EH (cell line): Measurements from ENCODE around the gene LCLAT1.

Source experiments
- DNase-seq: peaks from one replicate; pipeline ENCODE4 v3.0.0-alpha.2; 2015; ENCODE audit warnings: low read depth

The LCLAT1 gene

GRCh38 chr2:30516166-30516565 lies 69.1 kb downstream of the LCLAT1 start:
- DNase-seq = no peak

GRCh38 chr2:30519796-30520195 lies 72.8 kb downstream of the LCLAT1 start:
- DNase-seq = no peak

- DNase-seq = no peak
Measured at GRCh38 chr2:30522421-30522820, 75.4 kb downstream of the LCLAT1 start.

GRCh38 chr2:30527411-30527810 lies 80.4 kb downstream of the LCLAT1 start:
- peak; percentile 19 for DNase-seq

GRCh38 chr2:30527859-30528258 lies 80.8 kb downstream of the LCLAT1 start:
- peak; percentile 25 for DNase-seq

GRCh38 chr2:30530346-30530745 lies 83.3 kb downstream of the LCLAT1 start:
- no peak for DNase-seq

GRCh38 chr2:30541680-30542079 lies 94.6 kb downstream of the LCLAT1 start:
- DNase-seq = no peak

- DNase-seq = no peak
Measured at GRCh38 chr2:30545875-30546274, 98.8 kb downstream of the LCLAT1 start.

- no peak for DNase-seq
Measured at GRCh38 chr2:30548386-30548785, 101.3 kb downstream of the LCLAT1 start.

GRCh38 chr2:30549096-30549495 lies 102.0 kb downstream of the LCLAT1 start:
- no peak for DNase-seq

GRCh38 chr2:30559544-30560275 lies 112.7 kb downstream of the LCLAT1 start:
- DNase-seq = no peak

GRCh38 chr2:30561349-30561748 lies 114.3 kb downstream of the LCLAT1 start:
- DNase-seq = no peak

- peak; percentile 6 for DNase-seq
Measured at GRCh38 chr2:30565851-30566358, 118.9 kb downstream of the LCLAT1 start.

GRCh38 chr2:30566631-30567030 lies 119.6 kb downstream of the LCLAT1 start:
- no peak for DNase-seq

- no peak for DNase-seq
Measured at GRCh38 chr2:30567317-30567716, 120.3 kb downstream of the LCLAT1 start.

GRCh38 chr2:30569946-30570345 lies 122.9 kb downstream of the LCLAT1 start:
- DNase-seq = peak; percentile 23

GRCh38 chr2:30577151-30577550 lies 130.1 kb downstream of the LCLAT1 start:
- no peak for DNase-seq

GRCh38 chr2:30580391-30580790 lies 133.3 kb downstream of the LCLAT1 start:
- DNase-seq = no peak

- DNase-seq = no peak
Measured at GRCh38 chr2:30582521-30582920, 135.5 kb downstream of the LCLAT1 start.

GRCh38 chr2:30583204-30583749 lies 136.2 kb downstream of the LCLAT1 start:
- no peak for DNase-seq

GRCh38 chr2:30584116-30584515 lies 137.1 kb downstream of the LCLAT1 start:
- no peak for DNase-seq

GRCh38 chr2:30588994-30589393 lies 141.9 kb downstream of the LCLAT1 start:
- peak; percentile 18 for DNase-seq

- no peak for DNase-seq
Measured at GRCh38 chr2:30590407-30590806, 143.4 kb downstream of the LCLAT1 start.

GRCh38 chr2:30591186-30591585 lies 144.1 kb downstream of the LCLAT1 start:
- no peak for DNase-seq
